GM19463 (cell line): Measurements from ENCODE around the gene PRCD.
"Not testable (repeated sequence)": the region's sequence is repeated elsewhere in the genome, so short reads cannot be mapped to it uniquely, and the experiment has no call there.

Experiments used
- ATAC-seq: cut with Tn5 transposase; IDR thresholded peaks from one replicate; pipeline ENCODE4 v1.9.1; 2021; ENCODE audit warnings: mild to moderate bottlenecking, moderate library complexity; ENCODE audit not compliant: unreplicated experiment

Gene PRCD

DNA sequence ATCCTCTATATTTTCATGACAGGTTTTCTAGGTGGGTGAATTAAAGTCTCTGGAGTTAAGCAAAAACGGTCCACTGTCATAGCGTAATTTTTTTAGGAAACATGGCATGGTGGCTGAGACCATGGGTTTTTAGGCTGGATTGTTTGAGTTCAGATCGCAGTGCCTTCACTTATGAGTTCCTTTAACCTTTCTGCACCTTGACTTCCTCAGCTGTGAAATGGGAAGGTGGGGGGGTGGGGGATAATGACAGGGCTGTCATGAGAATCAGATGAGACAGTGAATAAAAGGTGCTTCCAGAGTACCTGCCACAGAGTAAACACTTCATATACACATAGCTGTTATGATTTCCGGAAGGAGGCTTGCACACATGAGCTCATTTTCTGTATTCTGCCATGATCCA lies 11.8 kb downstream of the PRCD start:
- ATAC-seq: no peak

DNA sequence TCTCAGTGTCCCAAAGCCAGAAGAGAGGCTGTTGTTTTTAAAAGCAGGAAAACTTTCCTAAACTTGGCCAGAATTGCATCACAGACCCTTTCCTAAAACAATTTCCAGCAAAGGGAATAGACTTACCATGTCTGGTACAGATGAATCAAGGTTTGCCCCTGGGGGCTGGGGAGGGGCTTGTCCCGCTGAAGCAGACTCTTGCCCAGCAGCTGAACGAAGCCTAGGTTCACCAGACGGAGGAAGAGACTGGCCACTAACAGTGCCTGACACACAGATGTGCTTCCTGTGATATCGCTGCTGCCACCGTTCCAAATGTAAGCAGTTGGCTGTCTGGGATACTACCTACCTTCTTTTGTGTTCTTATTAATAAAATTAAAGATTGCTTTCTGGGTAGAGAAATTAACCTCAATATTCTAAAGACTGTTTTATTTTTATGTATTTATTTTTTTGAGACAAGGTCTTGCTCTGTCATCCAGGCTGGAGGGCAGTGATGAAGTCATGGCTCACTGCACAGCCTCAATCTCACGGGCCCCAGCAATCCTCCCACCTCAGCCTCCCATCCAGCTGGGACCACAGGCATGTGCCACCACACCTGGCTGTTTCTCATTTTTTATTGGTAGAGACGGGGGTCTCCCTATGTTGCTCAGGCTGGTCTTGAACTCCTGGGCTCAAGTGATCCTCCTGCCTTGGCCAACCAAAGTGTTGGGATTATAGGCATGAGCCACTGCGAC lies 13.5 kb downstream of the PRCD start:
- no peak for ATAC-seq

DNA sequence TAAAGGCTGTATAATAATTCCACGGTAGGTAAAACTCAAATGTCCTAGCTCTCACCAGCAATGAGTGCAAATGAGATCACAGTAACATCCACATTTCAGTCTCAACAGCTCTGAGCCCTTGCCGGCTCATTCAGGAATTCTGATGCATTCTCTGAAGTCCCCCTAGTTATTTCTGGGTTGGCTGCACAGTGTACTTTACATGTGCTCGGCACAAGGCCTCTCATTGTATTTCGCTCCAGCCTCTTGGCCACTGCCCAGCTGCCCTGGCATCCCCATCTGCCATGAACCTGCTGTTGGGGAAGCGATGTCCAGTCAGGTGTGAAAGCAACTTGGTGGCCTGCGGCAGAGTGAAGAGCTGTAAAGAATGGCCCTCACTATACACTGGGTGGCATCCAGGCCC lies 14.3 kb downstream of the PRCD start:
- ATAC-seq: no peak

DNA sequence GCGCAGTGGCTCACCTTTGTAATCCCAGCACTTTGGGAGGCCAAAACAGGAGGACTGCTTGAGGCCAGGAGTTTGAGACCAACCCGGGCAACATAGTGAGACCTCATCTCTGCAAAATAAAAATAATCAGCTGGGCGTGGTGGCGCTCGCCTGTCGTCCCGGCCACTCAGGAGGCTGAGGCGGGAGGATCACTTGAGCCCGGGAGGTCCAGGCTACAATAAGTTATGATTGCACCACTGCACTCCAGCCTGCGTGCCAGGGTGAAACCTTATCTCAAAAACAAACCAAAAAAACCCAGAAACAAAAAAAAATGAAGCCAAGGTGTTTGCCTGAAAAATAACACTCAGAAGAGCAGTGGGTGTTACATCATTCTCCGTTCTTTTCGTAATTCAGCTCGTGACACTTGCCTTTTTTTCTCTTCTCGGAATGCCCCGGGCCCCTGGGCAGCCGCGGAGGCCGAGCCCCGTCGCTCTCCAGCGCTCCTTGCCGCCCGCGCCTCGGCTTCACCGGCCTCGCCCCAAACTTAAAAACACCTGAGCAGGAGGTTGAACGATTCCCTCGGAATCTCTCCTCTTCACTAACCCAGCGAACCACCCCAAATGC lies 17.0 kb downstream of the PRCD start:
- ATAC-seq: peak; percentile 22

DNA sequence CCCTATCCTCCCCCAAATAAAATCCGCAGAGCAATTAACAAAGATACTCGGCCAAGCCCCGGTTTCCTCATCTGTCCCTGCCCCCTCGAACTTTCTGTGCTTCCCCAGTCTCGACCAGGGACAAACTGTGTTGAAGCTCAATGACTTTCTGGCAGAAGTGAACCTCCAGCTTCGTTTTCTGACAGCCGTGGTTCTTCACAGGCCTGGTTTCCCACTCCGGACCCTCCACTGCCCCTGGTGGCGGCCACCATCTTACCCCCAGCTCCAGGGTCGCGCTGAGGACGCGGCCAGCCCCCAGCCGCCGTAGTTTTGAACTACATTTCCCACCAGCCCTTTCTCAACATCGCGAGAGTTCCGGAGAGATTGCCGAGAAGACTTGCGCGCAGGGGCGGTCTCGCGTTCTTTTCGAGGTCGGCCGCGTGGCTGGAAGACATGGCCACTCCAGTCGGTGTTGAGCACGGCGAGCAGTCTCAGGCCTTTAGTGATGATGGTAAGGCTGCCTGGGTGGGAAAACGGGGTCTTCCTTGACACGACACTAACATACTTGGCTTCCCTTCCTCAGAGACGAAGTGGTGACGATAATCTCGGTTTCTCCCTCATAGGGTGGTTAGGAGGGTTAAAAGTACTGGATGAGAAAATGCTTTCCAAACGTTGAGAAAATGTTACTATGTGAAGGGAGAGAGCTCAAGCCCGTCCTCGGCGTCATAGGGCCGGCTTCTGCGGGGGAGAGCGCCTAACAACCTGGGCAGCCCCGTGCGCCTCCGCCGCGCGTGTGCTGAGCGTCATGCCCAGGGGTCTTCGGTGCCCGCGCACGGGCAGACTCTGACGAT lies 17.7 kb downstream of the PRCD start:
- ATAC-seq: peak; percentile 84

DNA sequence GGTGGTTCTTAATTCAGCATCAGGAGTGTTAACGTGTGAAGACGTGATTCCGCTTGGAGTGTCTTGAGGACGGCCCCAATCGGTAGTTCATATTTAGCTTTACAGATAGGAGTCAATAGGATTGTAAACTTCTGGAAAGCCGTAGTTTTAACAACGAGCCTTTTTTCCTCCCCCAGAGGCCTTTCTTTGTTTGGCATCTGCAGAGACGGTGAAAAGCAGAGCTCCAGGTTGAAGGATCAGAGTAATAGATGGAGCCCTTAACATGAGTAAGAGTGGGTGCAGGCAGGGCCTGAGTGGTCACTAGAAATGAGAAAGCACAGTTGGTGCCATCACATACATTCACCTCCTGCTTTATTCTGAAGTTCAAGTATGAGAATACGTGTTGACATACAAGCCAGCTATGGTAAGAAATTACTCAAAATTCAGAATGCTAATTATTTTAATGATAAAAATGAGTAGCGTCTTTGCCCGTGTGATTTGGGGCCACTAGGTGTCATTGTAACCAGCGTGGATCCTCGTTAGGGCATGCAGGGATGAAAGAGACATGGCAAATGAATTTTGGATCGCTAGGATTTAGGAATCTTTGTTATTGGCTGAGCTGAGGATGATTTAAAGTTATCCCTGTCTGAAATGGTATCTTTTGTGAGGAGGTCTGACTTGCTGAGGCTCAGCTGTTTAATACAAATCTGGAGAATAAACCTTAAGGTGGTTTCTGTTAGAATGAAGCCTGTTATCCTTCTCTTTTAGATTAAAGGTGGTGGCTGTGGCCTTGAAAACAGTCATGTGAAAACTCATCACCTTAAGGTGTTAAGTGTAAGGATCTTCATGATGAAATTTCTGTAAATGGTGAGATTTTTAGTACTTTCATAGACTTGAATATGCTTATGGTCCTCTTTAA lies 18.6 kb downstream of the PRCD start:
- ATAC-seq: no peak

DNA sequence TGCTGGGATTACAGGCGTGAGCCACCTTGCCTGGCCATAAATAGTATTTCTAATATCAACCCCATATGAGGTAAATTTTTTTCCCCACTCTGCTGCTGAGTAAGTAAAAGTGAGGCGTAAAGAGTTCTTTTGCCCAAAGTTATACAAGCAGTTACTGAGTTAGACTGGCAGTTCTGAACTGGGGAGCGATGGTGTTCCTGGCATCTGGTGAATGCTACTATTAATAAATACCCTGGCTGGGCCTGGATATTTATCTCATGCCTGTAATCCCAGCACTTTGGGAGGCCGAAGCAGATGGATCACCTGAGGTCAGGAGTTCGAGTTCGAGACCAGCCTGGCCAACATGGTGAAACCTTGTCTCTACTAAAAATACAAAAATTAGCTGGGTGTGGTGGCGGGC lies 19.6 kb downstream of the PRCD start:
- ATAC-seq: not testable (repeated sequence)

DNA sequence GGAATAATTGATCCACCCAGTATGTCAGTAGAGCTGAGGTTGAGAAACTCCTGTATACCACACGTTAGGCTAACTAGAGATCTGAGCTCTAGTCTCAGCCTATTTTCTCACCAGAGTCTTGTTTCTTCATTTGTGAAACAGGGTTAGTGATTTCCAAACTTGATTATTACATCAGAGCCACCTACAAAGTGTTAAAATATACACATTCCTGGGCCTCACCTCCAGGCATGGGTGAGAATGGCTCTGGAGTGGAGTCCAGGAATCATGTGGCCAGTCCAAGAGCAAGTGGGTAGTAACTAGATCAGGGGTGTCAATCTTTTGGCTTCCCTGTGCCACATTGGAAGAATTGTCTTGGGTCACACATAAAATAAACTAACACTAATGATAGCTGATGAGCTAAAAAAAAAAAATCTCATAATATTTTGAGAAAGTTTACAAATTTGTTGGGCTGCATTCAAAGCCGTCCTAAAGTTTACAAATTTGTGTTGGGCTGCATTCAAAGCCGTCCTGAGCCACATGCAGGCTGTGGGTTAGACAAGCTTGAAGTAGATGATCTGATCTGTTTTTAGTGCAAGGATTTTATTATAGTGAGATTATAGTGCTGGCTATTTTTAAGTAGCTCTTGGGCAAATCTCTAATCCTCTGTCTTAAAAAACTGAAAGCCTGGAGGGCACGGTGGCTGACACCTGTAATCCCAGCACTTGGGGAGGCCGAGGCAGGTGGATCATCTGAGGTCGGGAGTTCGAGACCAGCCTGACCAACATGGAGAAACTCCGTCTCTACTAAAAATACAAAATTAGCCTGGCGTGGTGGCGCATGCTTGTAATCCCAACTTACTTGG lies 20.4 kb downstream of the PRCD start:
- no peak for ATAC-seq

DNA sequence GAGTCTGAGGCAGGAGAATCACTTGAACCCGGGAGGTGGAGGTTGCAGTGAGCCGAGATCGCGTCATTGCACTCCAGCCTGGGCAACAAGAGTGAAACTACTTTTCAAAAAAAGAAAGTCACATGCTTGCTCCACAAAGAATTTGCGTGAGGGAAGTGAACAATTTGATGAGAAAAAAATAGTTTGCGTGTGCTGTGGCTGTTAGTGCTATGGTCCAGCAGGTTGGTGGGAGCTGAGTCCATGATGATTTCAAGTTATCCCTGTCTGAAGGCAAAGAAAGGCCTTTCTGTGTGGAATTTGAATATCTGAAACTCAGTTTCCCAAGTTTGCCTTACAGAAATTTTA lies 21.0 kb downstream of the PRCD start:
- ATAC-seq: no peak

DNA sequence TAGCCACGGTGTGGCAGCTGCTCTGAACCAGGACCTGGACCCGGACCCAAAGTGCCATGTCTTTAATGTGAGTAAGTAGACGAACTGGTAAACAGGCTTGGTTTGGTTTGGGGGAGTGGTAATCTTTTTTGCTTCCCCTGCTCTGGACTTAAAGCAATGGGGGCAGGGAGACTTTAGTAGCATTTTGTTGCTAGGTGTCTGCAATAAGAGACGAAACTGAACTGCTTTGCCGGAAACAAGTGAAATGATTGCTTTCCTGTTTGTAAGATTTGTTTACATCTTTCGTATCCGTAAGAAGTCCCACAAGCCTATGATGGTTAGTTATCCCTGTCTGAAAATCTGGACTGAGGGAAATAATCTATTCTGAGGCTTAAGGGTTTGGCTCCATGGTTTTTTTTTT lies 21.5 kb downstream of the PRCD start:
- ATAC-seq: no peak

DNA sequence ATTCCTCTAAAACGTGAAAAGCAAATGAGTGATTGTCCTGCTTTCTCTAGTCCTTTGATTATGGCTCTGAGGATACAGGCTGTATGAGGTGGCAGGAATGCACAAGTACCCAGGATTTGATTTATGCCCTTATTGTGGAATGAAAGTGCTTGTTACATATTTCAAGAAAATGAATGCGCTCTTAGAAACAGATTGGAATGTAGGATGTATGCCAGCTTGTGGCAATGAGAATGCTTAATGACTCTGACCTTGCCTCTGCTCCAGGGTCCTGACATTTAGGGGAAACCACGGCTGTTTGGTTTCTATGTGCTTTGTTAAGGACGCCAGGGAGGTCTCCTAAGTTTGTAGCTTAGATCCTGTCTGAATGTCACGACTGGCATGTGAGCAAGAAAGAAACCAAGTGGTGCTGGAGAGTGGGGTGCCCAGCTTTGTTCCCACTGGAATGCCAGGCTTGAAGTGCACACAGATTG lies 22.0 kb downstream of the PRCD start:
- ATAC-seq: no peak

DNA sequence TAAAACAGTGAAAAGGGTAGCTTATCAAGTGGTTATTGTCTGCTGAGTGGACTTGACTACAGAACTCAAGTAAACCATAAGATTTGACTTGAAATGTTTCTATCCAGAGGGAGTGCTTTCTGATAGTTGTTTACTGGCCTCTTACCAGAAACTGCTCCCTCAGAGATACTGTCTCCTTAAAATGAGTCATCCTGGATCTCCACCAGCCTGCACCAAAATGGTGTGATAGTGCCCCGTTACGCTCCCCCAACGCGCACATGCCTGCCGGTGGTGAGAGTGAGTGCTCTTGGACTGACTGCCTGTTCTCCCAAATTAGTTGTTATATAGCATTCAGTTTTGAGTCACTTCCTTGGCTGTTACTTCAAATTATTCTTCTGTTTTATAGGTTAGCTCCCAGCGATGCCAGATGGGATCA lies 22.9 kb downstream of the PRCD start:
- ATAC-seq: no peak

DNA sequence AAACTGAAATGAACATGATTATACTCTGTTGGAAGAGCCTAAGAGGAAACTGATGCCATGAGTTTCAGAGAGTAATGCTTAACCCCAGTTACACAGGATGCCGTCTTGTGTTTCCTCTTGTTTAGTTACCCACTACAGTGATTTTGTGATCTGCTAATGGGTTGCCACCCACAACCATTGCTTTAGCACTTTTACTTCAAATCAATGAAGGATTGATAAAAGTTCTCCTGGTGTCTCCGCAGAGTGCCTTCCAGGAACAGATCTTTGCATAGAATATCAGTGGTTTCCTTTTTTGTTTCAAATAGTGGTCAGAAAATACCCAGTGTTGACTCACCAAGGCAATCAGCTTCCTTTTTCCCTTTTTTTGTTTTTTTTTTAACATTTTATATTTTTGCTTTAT lies 23.5 kb downstream of the PRCD start:
- not testable (repeated sequence) for ATAC-seq

DNA sequence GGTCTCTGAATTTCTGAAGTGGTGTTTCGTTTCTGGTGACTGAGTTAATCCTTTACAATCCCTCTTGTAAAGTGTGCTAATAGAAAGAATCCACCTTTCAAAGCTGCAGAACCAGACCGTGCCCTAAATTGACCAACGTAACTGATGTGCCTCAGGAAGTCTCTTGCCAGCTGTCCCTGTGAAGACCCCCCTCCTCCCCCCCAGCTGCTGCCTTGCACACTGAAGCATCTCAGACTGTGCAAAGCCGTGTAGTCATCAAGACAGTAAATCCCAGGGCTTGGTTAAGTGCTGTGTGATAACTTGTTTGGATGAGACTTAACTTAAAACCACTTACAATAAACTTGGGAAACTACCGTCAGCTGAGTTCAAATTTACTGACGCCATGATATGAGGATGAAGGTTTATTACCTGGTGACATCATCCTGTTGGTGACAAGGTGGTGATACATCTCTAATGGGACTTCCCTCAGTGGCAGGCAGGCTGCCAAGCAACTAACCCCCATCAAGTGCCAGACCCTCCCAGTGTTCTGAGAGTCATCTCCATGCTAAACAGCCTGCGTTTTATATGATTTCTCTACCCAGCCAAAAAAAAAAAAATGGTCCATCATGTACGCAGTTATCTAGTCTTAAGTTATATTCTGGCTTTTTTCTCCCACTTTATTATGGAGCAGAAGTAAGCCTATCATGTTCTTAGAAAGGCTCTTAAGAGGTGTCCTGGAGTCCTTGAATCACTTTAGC lies 25.3 kb downstream of the PRCD start:
- not testable (repeated sequence) for ATAC-seq

DNA sequence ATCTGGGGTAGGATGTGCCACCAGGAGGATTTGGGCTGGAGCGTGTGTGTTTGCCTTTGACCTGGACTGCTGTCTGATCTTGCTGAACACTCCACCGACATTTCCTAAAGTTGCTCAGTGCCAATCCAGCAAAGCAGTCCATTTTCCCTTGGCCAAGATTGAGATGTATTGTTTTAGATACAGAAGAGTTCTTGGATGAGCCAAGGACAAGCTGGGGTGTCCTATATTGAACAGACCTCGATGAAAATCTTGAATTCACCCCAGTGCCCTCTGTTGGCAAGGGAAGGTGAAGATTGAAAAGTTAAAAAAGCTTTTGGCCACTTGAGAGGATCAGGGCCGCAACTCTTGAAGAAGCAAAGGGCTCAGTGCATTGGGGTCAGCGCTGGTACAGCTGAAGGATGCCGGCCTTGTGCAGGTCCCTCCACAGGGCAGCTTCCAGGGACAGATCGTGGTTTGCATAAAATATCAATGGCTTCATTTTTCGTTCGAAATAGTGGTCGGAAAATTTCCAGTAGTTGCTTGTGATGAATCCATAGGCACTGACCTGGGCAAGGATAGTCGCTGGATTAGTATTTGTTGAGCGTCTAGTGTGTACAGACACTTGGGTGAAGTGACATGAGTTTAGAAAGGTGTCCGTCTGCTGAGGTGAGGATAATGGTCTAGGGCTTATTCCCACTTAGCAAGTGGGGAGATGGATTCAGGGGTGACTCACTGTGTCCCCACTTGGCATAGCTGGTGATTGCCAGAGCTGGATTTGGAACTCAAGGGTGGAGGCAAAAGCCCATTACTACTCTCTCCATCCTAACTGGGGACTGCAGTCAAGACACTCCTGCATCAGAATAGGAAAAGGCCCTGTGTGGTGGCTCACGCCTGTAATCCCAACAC lies 26.1 kb downstream of the PRCD start:
- ATAC-seq: no peak

DNA sequence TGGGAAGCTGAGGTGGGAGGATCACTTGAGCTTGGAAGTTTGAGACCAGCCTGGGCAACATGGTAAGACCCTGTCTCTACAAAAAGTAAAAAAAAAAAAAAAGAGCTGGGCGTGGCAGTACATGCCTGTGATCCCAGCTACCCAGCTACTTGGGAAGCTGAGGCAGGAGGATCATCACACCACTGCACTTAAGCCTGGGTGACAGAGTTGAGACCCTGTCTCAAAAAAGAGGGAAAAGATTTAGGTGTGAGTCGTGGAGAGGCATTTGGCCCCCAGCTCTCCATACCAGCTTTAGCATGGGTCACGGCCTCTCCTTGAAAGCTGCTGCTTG lies 26.7 kb downstream of the PRCD start:
- no peak for ATAC-seq

DNA sequence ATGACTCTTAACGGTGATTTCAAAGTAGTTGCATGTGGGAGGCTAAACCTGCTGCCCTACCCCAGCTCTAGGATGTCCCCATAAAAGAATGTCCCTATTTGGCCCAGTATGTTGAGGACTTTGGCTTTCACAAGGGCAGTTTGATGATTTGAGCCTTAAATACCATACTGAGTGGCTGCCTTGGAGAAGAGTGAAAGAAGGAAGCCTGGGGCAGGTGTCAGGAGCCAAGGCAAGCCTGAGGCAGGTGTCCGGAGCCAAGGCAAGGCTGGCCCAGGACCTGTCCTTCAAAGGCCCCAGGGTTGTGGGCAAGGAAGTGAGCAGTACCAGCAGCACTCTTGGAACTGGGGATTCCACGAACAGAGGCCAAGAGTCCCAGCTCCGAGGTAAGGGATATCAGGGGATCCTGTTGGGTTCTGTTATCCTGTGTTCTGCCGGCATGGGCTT lies 27.2 kb downstream of the PRCD start:
- no peak for ATAC-seq

DNA sequence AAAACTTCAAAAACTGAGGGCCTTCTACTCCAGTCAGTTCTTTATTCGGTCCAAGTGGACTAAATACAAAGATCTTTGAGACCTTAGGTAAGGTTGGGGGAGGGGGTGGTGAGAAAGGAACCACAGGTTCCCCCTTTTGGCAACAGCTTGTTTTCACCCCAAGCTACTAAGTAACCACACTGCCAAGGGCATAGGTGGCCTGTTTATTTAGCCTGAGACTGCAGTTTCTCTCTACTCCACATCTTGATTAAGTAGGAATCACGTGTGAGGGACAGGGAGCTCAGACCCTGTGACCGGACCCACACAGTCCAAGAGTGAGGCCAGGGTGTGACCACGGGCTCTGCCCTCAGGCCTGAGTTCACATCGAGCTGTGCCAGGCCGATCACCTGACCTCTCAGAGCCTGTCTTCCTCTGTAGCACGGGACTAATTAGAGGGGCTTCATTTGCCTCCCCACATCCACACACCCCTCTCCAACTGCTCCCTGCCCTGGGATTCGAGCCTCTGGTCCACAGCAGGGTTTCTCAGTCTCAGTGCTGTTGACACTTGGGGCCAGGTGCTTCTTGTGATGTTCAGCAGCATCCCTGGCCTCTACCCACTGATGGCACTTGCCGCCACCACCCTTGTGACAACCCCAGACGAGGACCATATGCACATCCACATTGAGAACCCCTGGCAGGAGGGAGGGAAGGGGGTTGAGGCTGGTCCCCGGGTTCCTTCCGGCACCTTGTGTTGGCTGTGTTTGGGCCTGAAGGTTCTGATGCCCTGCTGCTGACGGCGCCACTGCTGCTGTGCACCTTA lies 28.0 kb downstream of the PRCD start:
- no peak for ATAC-seq
